Pons (tissue), 1 donor: ENCODE measurements around the gene LONP1.
"Not testable (repeated sequence)": the region's sequence is repeated elsewhere in the genome, so short reads cannot be mapped to it uniquely, and the experiment has no call there.

Experiments used
- DNase-seq: peaks from one replicate; pipeline ENCODE4 v3.0.0-alpha.2; 2016; ENCODE audit warnings: low spot score

LONP1 gene

GRCh38 chr19:5693195-5694166, 26.5 kb downstream of the LONP1 start:
- no peak for DNase-seq

- no peak for DNase-seq
Observed at GRCh38 chr19:5692723-5693194, 27.2 kb downstream of the LONP1 start.

GRCh38 chr19:5691822-5692722, 27.9 kb downstream of the LONP1 start:
- DNase-seq = no peak

- DNase-seq = no peak
Observed at GRCh38 chr19:5690955-5691821, 28.8 kb downstream of the LONP1 start.

- peak; percentile 93 for DNase-seq
Observed at GRCh38 chr19:5690125-5690954, 29.6 kb downstream of the LONP1 start, which contains the start of gene RPL36. RPL36 (plus strand) TSS chr19:5690295; CDS start chr19:5690508, 213 bp downstream.

GRCh38 chr19:5688262-5688881, 31.6 kb downstream of the LONP1 start:
- DNase-seq = not testable (repeated sequence)

GRCh38 chr19:5687360-5688198, 32.4 kb downstream of the LONP1 start:
- no peak for DNase-seq

- DNase-seq = peak; percentile 84
Observed at GRCh38 chr19:5686647-5687359, 33.1 kb downstream of the LONP1 start.

GRCh38 chr19:5686326-5686646, 33.7 kb downstream of the LONP1 start:
- no peak for DNase-seq

- no peak for DNase-seq
Observed at GRCh38 chr19:5684694-5685430, 35.1 kb downstream of the LONP1 start.

GRCh38 chr19:5683177-5683886, 36.6 kb downstream of the LONP1 start:
- no peak for DNase-seq

GRCh38 chr19:5682107-5682482, 37.9 kb downstream of the LONP1 start:
- DNase-seq = no peak

GRCh38 chr19:5681391-5682106, 38.4 kb downstream of the LONP1 start:
- DNase-seq = no peak

GRCh38 chr19:5680437-5681368, 39.2 kb downstream of the LONP1 start, which contains the start of the genes HSD11B1L and MICOS13:
HSD11B1L (plus strand) TSS chr19:5681027; CDS start chr19:5684833, 3,806 bp downstream.
MICOS13 (minus strand) TSS chr19:5680516; CDS start chr19:5680486, 30 bp downstream.
- DNase-seq = peak; percentile 99

- DNase-seq = no peak
Observed at GRCh38 chr19:5680084-5680436, 39.9 kb downstream of the LONP1 start.
